HG02840 (cell line): Measurements from ENCODE around the gene TMEM114.

Source experiments
- ATAC-seq: cut with Tn5 transposase; IDR thresholded peaks from one replicate; pipeline ENCODE4 v1.9.1; 2021; ENCODE audit warnings: mild to moderate bottlenecking, moderate library complexity, moderate number of reproducible peaks; ENCODE audit not compliant: unreplicated experiment, low FRiP score

TMEM114 gene

DNA sequence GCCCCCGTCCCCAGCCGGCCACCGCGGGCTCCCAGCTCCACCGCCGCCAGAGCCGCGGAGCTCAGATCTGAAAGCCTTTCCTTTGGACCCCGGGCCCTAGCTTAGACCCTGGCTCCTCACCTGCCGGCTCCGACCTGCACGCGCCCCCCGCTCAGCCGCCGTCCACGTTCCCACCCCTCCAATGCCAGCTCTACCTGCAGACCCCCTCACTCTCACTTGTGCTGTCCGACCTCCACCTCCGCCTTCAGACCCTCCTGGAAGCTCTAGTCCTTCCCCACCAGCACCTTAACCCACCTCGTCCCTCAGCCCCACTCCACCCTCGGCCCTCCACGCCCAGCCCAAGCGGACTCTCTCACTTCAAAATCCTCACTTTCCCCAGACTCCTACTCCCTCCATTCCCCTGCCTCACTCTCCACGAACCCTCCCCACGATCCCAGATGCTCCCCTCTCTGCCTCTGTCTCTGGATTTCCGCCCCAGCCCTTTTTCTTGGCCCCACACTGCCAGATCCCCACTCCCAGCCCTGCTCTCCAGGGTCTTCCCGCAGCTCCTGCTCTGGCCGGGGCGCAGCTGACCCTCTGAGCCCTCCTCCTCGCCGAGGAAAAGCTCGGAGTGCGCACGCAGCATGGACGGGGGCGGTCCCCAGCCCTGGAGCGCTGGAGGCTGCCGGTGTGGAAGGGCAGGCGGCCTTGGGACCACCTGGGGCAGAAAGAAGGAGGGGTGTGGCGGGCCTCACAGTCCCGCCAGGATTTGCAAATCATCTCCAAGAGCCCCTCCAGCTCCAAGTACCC lies at the start of gene TMEM114:
TSS of gene TMEM114 (minus strand) at position 612 of the 789 bp plus-strand sequence. CDS start 673 bp downstream, outside the sequence.
- ATAC-seq, result no peak

DNA sequence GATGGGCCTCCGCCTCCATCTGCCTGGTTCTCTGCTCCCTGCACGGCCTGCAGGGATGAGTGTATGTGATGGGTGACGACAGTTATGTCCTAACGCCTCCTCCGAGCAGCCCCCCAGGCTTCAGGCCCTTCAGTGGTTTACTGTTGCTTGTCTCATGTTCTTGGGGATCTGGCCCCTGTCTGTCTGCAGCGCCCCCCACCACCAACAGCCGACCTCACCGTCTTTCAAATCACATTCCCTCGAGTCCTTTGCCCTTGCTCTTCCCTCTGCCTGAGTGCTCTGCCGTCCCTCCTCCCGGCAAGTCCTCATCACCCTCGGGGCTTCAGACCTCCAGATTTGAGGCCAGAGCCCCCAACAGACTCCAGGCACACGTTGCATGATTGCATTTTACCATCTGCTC lies 49.4 kb upstream of the TMEM114 start:
- no peak for ATAC-seq

DNA sequence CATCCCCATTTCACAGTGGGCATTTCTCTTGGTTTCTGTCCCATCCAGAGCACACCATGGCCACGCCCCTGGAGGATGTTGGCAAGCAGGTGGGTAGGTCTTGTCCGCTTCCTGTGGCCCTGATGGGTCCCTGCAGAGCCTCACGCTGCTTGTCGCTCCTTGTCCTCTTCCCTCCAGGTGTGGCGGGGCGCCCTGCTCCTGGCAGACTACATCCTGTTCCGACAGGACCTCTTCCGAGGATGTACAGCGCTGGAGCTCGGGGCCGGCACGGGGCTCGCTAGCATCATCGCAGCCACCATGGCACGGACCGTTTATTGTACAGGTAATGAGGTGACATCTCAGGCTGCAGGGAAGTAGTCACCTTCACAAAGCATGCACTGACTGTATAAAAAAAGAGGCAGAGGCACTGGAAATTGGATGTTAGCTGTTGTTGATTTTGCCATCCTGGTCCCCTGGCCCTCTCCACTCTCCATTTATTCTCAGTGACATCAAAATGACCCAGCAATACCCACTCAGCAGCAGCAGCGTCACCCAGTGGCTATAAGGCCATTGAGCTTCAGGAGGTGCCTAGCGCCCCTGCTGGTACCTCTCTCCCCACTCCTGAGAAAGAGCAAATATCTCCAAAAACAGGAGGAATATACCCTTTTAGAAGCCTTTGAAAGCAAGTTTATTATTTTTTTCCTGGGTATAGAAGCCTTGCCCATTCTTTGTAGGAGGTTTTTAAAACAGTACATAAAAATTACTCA lies 44.9 kb upstream of the TMEM114 start:
- ATAC-seq, result no peak

DNA sequence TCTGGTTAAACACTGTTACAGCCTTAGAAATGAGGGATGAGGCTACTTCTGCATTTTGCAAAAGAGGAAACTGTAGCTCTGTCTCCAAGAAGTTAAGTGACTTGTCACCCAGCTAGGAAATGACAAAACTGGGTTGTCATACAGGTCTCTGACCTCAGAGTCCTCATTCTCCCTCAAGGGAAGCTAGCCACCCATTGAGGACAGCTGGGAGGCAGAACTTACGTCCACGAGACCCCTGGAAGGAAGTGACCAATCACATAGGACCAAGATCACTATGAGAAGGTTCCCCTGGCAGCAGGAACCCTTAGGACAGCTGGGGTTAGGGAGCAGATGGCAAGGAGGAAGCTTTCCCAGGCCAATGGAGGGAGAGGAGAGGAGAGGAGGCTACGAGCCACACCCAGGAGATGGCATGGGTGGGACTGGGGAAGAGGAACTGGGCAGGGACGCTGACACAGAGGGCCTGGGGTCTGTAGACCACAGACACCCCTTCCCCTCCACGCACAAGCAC lies 42.4 kb upstream of the TMEM114 start:
- ATAC-seq, result no peak

DNA sequence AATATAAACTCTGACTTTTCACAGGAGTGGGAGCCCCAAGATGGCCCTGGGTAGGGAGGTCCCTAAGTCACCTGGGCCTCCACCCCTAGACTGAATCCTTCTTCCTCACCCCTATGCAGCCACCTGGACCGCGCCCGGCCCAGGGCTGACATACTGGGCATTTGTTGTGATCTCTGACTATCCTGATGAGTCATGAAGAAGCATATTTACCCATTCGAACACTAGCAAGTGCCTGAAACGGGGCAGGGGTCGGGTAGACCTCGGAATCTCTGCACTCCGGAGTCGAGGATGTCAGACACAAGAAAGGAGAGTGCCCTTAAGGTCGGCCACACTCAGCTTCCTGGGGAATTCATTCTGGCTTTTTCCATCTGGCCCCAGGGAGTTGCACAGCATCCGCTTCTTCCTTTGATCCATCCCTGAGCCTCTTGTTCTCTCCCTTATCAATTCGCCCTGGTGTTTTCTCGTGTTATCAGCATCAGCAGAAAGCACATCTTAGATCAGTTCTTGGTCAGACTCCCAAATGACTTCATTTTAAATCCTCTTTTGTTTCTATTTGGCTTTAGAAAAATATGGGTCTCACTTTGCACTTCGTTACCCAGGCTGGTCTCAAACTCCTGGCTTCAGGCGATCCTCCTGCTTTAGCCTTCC lies 41.6 kb upstream of the TMEM114 start:
- no peak for ATAC-seq

DNA sequence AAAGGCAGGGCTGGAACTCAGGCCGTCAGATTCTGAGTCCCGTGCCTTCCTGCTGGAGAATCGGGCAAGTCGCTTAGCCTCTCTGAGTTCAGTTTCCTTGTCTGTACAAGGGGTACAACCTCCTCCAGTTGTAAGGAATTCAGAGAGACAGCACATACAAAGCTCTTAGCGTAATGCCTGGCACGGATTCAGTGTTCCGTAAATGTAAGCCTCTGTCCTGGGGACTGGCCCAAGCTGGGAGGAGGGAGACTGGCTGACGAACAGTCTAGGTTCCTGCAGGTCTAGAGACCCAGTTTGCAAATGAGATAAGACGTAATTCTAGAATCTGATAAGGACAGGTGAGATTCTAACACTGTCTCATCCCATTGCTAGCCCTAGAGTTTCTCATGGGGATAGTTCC lies 41.1 kb upstream of the TMEM114 start:
- no peak for ATAC-seq

DNA sequence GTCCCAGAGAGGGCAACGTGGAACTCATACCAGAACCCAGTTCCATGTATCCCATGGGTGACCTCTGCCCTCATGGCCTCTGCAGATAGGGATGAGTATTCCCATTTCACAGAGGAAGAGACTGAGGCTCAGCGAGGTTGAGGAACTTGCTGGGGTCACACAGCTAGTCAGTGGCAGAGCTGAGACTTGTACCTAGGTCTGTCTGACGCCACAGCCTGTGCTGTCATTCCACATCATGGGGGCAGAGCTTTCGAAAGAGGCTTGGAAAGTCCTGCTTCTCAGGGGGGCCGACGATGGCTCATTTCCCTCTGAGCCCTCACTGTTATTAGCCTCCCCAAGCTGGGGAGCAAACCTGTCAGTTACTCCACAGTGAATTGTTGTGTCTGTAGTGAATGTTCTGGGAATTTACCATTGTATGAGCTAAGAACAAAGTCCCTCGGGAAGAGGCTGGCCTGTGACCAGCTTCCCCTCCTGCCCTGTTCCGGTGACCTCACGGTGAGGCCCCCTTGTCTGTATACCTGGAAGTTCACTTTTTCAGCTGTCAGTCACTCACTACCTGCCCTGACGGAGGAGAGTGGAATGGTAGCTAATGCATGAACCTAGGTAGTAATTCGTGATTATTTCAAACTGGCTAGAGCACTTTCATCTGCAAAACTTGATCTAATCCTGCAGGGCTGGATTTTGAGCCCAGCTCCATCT lies 40.1 kb upstream of the TMEM114 start:
- no peak for ATAC-seq

DNA sequence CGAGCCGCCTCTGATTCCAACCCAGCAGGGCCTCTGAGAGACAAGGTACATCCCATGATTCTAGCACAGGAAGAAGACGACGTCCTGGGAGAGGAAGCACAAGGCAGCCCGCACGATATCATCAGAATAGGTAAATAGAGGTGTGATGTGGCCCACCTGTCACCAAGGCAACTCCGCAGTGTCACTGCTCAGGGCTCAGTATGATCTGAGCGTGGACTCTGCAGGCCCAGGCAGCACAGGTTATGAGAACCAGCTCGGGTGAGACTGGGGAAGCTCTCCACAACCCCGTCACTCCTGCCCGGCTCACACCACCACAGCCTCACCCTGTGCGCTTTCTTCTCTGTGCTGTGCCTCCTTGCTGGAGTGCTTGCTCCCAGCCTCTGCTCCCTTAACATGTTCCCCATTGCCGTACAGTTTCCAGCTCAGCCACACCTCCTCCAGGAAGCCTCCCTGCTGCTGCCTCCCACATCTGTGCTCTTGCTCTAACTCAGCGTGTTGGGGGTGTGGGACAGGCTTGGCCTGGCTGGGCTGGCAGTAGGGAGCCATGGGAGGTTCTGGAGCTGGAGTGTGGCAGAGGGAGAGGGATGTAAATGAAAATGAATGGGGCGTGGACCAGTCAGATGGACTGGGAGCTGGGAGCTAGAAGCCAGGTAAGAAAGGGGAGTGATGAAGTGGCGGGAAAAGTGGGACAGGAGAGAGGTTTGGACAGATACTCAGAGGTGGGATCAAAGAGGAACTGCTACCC lies 38.8 kb upstream of the TMEM114 start:
- ATAC-seq, result no peak

DNA sequence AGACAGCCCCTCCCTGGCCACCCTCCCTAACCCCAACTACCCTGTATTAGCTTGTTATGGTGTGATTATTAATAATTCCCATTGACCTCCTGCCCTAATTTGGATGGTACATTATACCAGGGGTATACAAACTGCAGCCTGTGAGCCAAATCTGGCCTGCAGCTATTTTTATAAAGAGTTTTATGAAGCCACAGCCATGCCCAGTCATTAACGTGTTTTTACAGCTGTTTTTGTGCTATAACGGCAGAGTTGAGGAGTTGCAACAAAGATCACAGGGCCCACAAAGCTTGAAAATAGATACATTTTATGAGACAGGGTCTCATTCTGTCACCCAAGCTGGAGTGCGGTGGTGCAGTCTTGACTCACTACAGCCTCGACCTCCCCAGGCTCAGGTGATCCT lies 37.1 kb upstream of the TMEM114 start:
- no peak for ATAC-seq

DNA sequence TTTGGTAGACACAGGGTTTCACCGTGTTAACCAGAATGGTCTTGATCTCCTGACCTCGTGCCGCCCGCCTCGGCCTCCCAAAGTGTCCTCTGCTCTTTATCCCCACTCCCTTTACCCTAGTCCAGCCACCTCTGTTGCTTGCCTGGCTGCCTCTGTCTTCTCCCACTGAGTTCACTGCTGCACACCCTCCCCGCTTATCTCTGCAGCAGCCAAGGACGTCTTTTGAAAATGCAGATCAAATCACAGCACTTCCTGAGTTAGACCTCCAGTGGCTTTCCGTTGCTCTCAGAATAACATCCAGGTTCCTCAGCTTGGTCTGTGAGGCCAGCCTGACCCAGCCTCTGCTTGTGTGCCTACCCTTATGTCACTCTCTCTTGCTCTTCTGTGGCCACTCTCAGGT lies 36.6 kb upstream of the TMEM114 start:
- ATAC-seq, result no peak

DNA sequence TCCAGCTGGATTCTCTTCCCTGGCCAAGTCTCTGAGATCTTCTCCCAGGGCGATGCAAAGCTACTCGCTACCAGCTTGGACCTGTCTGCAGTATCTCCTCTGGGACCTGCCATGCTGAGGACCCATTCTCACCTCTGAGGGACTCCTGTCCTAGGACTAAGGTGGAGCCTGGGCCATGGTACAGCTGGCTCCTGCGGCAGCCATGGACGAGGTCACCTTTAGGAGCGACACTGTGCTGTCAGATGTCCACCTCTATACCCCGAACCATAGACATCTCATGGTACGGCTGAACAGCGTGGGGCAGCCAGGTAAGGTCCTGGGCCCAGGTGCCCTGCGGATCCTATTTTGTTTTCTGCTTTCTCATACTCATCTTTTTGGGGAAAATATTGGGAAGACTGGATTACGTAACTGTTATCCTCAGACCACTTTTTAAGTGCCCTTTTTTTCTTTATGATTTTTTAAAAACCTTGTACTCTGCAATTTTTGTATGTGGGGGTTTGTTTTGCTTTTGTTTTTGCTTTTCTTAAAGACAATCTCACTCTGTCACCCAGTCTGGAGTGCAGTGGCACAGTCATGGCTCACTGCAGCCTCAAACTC lies 35.3 kb upstream of the TMEM114 start:
- no peak for ATAC-seq

DNA sequence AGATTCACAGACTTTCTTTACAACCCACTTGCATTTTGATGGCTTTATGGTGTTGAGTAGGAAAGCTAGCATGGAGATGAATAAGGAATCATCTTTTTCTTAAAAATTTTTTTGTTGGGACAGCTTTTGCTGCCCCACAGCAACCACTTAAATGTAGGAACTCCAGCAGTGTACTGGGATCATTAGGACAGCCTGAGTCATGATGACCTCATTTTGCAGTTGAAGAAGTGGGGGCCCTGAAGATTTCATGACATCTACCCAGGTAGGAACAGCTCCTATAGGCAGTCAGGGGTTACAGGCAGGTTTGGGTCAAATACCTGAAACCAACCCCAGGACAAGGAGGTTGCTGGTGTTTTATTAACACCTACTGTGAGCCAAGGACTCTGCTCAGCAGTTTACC lies 33.3 kb upstream of the TMEM114 start:
- ATAC-seq, result no peak

DNA sequence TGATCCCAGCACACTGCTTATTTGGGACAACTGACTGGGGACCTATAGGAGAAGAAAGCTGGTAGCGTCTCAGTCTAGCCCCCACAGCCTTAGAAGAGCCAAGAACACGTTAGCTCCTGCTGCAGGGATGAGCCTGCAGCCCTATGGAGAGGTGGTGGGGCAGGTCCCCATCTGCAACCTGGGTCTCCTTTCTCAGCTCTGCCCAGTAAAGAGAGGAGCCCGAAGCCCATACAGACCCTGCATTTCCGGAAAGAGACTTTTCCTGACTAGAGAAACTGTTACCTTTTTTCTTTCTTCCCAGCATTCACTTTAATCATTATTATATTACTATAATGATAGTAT lies 32.0 kb upstream of the TMEM114 start:
- ATAC-seq, result peak; percentile 5

DNA sequence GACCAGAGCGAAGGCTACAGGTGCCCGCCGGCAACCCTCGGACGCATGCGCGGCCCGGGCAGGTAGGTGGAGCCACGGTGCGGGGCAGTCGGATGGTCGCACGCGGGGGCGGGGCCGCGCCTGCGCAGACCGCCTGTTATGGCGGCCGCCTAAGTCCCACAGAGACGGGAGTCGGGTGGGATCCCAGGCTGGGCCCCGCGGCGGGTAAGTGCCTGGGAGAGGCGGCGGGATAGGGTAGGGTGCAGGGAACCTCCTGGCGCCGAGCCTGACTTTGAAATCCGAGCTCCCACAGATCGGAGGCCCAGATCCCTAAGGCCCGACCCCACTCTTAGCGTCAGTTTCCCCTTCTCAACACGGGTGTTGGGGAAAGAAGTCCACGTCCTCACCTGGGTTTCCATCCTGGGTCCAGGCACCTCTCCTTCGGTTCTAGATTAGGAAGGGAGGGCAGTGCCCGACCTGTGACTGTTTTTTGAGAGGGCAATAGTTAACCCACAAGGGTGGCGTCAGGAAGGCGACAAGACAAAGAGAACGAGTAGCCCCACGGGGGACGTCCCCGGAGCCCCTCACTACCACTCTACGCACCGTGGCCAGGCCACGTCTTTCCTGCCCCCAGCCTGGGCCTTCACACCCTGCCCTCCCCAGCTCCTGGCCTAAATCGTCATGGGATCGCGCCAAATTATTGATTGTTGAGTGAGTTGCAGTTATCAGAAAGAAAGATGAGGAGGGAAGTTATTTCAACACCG lies 31.4 kb upstream of the TMEM114 start, which contains the start of gene METTL22:
TSS of gene METTL22 (plus strand) at position 127 of the 743 bp plus-strand sequence. CDS start 3,968 bp downstream, outside the sequence.
- ATAC-seq, result peak; percentile 92

DNA sequence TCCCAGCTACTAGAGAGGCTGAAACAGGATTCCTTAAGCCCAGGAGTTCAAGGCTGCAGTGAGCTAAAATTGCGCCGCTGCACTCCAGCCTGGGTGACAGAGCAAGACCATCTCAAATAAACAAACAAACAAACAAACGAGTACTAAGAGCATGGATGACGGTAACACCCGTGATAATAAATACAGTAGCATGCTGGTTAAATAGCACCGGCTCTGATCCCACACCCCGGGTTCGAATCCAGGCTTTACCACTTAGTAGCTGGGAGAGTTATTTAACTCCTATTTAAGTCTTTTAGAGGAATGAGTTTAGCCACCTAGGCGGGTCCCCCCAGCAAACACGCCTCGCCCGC lies 30.9 kb upstream of the TMEM114 start:
- ATAC-seq, result no peak

DNA sequence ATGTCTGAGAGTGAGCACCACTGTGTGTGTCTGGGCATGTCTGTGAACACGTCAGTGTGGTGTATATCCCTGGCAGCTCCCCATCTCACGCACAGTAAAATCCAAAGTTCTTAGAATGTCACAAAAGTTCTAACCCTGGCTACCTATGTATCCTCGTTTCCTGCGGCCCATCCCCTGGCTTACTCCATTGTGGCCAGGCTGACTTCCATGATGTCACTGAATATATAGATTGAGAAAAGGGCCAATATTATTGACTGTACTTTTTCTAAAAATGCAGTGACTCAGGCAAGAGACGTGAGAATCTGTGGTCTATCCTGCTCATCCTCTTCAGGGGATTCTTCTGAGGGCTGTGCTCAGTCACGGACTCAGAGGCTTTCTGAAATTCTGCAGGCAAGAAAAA lies 30.2 kb upstream of the TMEM114 start:
- ATAC-seq, result no peak

DNA sequence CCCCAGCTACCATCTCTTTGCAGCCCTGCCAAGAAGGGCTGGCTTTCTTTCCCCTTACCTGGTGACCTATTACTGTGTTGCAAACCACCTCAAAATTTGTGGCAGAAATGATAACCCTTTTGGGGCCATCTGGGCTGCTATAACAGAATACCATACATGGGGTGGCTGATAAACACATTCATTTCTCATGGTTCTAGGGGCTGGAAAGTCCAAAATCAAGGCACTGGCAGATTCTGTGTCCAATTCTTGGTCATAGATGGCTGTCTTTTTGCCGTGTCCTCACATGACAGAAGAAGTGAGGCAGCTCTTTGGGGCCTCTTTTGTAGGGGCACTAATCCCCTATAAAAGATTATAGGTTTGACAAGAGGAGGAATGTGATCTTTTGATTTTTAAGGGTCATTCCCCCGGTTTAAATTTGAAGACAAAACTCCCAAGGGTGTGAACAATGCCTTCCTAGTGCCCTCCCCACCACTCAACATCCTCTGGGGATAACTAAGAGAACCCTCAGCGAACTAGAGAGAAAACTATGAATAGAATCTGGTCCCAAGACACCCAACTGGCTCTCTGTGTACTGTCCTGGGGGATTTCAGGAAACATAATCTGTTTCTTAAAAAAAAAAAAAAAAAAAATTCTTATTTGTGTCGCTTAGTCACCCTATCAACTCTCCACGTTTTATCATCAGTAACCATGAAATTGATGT lies 29.5 kb upstream of the TMEM114 start:
- ATAC-seq, result no peak

DNA sequence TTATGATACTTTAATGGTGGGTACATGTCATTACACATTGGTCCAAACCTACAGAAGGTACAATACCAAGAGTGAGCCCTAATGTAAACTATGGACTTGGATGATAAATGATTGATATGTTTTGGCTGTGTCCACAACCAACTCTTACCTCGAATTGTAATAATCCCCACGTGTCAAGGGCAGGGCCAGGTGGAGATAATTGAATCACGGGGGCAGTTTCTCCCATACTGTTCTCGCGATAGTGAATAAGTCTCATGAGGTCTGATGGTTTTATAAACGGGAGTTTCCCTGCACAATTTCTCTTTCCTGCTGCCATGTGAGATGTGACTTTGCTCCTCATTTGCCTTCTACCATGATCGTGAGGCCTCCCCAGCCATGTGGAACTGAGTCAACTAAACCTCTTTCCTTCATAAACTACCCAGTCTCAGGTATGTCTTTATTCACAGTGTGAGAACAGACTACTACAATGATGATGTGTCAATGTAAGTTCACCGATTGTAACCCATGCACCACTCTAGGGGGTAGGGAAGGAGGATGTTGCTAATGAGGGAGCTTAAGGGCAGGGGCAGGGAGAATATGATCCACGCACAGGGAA lies 24.2 kb upstream of the TMEM114 start:
- no peak for ATAC-seq
